NCI-H82 treated with DMSO at 0.1 percent for 48 hours (cell line): ENCODE results near the gene SGCB.

Source experiments
- DNase-seq: peaks from one replicate; lab custom pipeline; 2025; ENCODE audit not compliant: unreplicated experiment; lab: John Stamatoyannopoulos, UW

The SGCB gene

DNA sequence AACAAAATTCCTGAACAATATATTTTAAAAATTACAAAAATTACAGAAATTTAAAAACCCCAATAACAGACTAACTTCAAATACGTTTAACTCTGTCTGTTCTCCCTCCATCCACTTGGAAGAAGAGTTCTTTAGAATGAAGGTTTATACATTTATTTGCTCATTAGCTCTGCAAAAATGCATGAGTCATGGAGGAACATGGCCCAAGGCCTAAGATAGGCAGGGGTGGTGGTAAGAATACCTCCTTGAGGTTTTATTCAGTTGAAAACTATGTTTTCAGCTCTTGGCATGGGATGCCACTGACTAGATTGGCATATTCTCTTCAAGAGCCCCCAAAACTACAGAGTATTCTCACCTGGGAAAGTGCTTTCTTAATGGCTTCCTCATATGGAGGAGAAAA lies 9.1 kb downstream of the SGCB start:
- no peak for DNase-seq

DNA sequence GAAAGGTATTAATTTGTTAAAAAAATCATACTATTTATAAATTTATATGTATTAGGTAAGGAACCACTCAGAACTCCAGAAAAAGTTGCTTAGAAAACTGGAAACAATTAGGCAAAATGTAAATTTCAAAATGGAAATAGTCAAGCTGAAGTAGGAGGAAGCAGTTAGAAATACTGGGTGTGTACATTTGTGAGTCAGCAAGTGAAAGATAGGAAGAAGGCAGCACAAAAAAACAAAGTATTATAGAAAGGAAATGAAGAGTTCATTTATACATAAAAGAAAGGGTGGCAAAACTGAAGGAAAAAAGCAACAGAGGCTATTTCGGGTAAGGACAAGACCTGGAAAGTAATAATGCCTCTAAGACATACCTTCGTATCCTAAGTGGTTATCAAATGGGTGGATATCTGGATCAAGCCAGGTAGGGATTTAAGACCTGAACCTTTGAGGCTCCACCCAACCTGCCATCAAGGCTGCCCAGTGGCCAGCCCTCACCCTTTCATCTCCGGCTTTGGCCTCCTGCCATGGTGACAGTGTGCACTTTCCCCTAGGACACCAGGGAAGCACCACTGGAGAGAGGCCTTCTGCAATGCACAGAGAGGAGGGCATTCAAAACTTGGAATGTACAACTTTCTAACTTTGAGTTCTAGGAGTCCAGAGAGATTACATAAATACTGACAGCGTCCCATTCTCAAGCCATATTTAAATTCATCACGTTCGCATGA lies 18.0 kb downstream of the SGCB start, which contains the start of gene LRRC66:
TSS of gene LRRC66 (minus strand) at position 428 of the 722 bp plus-strand sequence. CDS start 2,750 bp downstream, outside the sequence.
- no peak for DNase-seq

DNA sequence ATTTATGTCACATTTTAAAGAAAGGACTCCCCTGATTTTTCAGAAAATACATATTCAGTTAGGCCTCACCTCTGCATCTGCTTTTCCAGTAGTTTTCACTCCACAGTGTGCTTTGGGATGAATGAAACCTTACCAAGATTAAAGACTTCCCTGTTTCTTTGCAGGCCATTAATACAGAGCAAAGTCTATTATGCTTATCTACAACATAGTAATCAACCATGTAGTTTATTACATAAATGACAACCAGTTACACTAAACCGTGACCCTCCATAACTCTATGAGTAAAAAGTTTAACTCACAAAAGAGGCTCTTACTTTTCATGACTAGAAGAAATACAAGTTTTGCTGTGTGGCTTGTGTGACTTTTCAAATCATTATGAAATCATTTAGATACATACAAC lies 20.3 kb downstream of the SGCB start:
- DNase-seq: no peak

DNA sequence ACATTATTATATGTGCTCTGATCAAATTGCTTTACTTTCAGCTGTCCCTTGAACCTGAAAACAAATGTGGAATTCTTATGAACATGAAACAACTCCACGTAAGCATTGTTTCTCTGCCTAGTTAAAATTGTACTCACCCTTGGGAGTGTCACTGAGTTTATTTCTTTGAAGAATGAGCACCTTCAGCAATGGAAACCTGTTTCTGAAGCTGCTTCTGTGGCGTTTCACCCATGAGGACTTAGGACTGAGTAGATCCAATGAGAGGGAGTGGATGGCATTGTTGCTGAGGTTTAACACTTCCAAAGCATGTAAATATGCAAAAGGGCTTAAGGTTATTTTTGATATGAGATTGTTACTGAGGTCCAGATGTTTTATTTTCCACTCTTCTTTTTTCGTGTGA lies 21.1 kb downstream of the SGCB start:
- DNase-seq: no peak

DNA sequence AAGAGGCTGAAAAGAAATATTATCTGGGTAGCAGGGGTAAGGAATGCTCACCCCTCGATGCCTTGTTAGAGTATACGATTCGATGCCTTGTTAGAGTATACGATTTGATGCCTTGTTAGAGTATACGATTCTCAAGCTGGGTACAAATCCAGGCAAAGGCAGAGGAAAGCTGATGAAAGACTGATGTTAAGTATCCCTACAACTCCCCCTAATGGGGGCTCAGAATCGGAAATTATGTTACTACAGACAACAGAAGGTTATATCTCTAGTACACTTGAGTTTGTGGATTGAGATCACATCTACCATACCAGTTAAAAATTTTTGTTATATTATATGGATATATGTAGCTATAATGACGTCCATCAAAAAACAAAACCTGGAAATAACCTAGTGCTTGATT lies 22.7 kb downstream of the SGCB start:
- DNase-seq: peak; percentile 2

DNA sequence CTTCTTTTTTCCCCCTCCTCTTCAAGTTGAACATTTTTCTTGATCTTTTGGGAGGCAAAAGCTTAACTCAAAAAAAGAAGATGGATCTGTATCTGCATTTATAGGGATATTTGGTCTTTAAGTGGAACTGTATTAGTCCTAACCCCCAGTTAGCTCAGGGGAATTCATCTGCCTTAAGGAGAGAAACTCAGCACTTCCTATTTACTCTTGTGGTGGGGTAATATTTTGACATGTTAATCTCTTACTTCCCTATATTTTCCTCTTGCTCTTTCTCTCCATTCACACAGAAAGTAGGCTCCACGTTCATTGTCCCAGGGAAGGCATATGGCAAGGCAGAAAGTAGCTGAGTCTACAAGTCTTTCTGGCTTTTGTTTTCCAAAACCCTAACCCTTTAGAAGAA lies 23.2 kb downstream of the SGCB start:
- DNase-seq: no peak

DNA sequence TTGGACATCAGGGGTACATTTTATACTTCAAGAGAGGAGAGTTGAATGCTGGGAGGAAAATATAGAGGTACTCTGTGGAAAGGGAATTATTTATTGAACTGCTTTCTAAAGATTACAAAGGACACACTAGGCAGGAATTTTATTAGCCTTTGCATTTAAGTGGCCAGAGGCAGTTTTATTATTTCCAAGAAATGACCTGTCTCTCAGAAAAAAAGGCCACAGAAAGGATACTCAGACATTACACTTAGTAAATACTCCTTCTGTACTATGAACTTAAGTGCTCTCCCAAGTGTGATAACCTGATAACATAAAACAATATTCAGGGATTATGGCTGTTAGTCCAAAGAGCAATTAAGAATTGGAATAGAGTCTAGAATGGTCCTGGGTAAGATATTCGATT lies 25.4 kb downstream of the SGCB start:
- DNase-seq: no peak

DNA sequence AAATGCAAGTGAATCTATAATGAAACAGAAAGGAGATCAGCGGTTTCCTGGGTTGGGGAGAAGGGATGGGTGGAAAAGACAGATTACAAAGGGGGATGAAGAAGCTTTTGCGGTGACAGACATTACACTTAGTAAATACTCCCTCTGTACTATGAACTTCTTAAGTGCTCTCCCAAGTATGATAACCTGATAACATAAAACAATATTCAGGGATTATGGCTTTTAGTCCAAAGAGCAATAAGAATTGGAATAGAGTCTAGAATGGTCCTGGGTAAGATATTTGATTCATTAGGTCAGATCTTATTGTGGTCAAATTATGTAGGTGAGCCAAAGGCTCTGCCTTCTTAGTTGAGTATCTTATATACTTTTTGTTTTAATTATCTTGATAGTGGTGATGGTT lies 27.1 kb downstream of the SGCB start:
- DNase-seq: no peak

DNA sequence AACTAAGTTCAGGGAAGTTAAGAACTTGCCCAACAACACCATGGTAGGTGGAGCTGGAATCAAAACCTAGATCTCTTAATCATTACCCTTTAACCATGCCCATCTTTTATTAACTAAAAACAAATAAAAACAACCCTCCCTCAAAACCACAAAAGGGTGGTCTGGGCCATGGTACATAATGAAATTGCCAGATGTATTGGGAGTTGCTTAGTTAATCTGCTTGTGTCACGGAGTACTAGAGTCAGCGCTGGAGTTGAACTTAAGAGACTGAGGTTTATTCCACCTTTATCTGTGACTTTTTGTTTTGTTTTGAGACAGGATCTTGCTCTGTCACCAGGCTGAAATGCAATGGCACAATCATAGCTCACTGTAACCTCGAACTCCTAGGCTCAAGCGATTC lies 31.2 kb downstream of the SGCB start:
- DNase-seq: no peak

DNA sequence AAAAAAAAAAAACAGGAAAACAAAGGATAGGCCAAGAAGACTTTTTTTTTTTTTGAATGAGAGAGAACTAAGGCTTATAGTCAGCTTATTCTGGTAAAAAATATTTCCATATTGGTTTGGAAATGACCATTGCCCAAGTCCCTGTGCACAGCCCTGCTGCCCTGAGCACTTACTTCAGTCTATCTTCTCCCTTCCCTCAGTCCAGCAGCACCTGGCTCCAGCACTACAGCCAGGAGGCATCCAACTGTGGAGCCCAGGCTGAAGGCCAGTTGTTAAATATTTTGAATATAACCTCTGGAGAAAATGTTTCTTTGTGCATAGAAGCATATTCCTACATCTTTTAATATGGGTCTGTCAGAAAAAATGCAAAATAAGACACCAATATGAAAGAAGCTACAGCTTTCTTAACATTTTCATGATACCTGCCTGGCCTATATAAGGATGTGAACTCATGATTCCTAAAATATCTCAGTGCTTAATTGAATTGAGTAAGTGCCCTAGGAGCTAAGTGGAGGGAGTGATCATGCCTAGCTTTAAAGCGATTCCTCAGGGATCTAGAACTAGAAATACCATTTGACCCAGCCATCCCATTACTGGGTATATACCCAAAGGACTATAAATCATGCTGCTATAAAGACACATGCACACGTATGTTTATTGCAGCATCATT lies 32.4 kb downstream of the SGCB start:
- no peak for DNase-seq

DNA sequence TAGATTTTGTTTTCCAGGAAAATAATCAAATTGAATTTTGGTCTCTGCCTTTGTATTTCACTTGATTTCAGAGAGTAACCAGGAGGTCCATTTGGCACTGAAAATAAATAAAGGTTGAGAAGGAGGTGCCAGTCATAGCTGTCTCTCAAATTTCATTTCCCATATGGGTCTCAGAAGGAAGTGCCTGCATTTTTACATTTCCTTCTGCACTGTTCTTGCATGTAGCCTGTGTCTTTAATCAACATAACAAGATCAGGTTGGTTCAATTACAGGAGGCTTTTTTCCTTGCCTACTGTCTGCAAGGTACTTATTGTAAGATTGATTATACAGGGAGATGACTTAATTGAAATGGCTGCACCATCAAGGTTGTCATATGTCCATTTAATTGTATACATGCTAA lies 33.7 kb downstream of the SGCB start:
- DNase-seq: no peak

DNA sequence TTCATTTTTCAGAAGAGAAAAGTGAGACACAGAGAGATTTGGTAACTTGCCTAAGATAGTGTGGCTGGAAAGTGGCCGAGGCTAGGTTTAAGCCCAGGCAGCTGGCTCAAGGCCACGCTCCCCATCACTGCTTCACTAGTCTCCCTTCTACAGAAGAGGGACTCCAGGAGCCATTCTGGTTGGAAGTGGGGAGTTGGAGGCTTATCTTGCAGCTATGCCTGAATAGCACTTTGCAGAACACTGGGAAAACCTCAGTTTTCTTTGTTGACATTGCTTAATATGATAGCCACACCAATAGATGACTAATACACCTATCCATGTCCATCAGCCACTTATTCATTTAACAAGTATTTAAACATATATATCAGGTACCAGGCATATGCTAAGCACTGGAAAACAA lies 36.5 kb downstream of the SGCB start:
- no peak for DNase-seq

DNA sequence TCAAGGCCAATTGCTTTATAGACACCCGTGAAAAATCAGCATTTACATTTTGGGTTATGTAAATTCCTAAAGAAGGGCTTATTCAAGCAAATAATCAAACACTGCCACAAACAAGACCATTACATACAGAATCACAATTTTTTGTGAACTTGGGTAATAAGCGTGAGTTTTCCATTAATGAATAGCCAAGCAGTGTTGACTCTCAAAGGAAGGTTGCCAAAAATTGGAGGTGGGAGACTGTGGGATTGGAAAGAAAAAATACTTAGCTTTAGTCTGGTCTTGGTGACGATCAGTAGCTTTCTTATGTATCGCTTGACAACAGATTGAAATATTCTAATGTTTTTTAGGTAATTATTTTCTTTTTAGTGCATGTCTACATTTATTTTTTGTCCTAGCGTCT lies 38.8 kb downstream of the SGCB start:
- no peak for DNase-seq

DNA sequence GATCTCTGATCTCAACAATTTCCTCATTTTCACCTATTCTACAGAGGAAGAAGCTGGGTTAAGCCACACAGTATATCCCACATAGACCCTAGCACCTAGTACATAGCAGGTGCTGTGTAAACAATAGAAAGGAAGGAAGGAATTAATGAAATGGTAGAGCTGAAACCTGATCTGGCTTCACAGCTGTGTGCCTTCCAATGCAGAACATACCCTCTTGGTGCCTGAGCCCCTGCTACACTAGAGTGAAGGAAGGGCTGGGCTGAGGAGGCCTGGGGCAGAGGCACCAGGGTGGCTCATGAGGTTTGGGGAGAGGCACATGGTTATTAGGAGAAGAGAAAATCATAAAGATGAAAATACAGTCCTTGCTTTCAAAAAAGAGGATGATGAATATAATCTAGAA lies 39.3 kb downstream of the SGCB start:
- DNase-seq: no peak

DNA sequence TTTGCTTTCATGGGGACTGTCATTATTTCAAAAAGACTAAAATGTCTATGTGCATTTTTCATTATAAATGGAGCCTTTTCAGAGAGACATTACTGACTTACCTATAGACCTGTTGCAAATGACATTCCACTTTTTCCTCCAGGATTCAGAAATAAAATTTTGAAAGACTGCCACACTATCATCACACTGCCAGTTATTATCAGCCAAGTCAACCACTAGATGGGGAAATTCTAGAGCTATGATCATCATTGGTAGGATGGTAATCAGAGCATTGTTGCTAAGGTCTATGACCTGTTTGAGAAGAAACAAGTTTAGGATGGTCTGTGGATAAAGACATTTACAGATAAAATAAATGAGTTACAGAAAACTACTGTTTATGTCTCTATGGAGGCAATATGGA lies 40.5 kb downstream of the SGCB start:
- no peak for DNase-seq

DNA sequence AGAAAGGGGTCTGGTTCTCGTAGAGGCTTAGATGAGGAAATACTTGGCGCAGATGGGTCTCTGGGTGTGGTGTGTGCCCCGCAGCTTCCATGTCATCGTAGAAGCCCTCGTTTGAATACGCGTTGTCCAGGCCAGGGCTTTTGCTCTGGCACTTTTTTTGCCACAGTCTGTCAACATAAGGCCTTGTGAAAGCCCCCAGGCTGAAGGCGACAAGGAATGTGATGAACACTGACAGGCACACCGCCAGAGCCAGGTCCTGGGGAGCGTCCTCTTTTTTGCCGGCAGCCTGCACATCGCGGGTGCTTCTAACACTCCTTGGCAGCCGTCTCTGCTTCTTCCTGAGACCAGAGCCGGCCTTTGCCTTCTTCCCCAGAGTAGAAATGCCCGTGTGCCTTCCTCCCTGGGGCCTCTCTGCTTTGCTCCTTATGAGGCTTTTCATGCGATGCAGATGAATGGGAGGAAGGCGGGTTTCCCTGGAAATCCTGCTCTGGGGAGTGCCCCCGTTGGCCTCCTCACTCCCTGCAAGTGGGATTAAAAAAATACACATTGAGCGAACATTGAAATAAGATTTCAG lies 42.4 kb downstream of the SGCB start:
- no peak for DNase-seq
